Measurements from ENCODE around the gene TNFRSF21.

DNA sequence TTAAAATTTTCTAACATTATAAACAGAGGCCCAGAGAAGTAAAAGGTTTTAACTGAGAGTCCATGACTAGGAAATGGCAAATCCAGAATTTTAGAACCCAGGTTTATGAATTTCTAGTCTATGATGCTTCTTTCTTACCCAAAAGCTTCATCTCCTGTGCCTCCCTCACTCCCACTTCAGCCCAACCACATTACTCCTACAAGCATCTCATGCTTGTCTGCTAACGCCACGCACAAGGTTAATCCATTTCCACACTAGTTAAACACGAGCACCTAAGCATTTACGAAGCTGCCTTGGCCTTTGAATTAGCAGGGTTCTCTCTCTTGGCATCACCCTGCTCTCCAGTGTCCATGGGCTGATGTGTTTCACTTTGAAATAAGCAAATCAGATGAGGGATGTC, 32.0 kb downstream of the TNFRSF21 start:
- TF ChIP-seq GATA2 (IDR thresholded peaks at IDR 0.05; ENCODE audit: low read depth, low read length): no peak
- TF ChIP-seq GATA3 (IDR thresholded peaks at IDR 0.05; ENCODE audit: low read depth, low read length): no peak

All from SH-SY5Y (cell line).